Left lobe of liver (tissue), 2 donors: ENCODE measurements around the gene CCL14. TPM values are rescaled to one million over a fixed set of nuclear protein-coding genes. Genes with fewer than 3 reads are reported as not detected.
A peak's percentile ranks its signal among the peaks of the same experiment; 100 is the strongest.
"Not testable (repeated sequence)": the region's sequence is repeated elsewhere in the genome, so short reads cannot be mapped to it uniquely, and the experiment has no call there.

Experiments used
- ATAC-seq: fragments of 200-7000 bp; cut with Tn5 transposase; one replicate; pipeline ENCODE4 v1.9.1; 2020; ENCODE audit warnings: mild to moderate bottlenecking, moderate library complexity
- DNase-seq: peaks from one replicate; pipeline ENCODE4 v3.0.0-alpha.2; 2020; ENCODE audit warnings: low spot score
- total RNA-seq: library from RNA; stranded (reverse); gene quantifications from one replicate; pipeline ENCODE4 v1.2.1, GENCODE V29; 2021
- donor health status: DM: no; HTN: no; CAD: no; lungs with moderate emphysema.
- donor health status: DM: no; HTN: yes; CAD: no.

Gene CCL14
- total RNA-seq, 1 donor from 2014 or later = 16.9 TPM

DNA sequence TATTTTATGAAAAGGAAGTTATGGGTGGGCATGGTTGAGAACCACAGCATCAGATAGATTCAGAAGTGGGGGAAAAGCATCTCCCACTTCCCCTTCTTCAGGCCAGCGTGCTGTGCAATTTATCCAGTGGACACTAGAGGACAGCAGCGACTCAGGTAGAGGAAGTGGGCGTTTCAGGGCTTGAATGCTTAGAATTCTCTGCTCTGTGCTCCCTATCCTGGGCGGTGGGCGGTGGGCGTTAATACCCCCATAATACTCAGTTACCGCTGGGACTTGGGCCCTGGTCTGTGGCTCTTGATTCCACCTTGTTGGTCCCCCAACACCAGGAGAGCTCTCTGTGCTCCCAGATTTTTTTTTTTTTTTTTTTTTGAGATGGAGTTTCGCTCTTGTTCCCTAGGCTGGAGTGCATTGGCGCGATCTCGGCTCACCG, 39.4 kb downstream of the CCL14 start:
- ATAC-seq = peak; percentile 97
- DNase-seq = peak; percentile 62

DNA sequence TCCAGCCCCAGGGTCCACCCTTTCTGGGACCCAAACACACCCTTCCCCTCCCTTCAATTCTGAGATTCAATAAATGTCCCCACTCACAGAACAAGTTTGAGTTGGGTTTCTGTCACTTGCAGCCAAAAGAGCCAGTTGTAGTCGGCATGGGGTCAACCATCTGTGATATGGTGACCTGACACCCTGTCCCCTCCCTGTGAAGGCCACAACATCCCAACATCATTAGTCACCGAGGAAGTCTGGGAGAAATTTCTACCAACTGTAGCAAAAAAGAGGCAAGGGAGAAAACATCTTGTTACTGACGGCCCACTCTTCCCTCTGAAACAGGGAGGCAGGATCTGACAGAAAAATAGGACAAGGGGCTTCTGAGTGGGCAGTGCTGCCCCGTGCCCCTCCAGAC, 42.4 kb downstream of the CCL14 start:
- no peak for DNase-seq
- no peak for ATAC-seq

DNA sequence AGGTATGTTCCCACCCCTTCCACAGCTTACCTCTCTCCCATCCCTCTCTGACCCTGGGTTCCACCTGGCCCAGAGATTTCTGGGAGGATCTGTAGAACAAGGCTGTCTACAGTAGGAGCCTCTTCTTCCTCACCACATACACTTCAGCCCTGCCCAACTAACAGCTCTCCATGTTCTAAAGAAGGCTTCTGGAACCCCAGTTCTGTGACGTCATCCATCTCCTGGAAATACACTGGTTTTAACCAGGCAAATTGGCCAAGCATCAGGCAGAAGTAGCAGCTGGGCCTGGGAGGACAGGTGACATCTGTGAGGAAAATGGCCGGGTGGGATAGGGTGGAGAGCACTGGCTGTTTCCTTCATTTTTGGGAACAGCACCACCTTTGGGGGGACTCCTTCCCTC, 43.0 kb downstream of the CCL14 start, which contains the start of gene LYZL6:
Gene LYZL6, minus strand, starts transcription at position 177 of the 400 bp plus-strand sequence. CDS start 4,357 bp downstream, outside the sequence.
- no peak for ATAC-seq
- DNase-seq = no peak

DNA sequence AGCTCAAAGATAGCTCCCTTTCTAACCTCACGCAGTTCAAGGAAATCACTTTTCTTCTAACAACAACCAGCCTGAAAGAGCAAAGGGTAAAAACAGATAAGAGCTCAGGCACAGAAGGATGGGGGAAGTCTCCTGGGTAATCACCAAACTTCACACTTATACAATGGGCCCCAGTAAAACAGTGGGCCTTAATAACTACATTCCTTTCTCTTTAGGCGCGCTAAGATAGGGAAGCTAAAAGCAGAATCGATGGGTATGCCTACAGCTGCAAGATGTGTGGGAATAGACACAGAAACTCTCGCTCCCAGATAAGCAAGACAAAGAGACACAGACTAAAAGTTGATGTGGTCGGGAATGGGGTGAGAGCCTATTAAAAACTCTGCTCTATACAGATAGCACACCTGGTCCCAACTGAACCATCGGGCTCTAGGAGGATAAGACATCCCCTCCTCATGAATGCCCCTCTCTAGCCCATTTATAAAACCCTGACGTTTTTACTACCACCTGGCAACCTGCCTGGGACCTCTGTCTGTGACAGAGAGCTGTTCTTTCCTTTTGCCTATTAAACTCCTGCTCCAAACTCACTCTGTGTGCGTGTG, 43.8 kb downstream of the CCL14 start:
- DNase-seq = no peak
- no peak for ATAC-seq

DNA sequence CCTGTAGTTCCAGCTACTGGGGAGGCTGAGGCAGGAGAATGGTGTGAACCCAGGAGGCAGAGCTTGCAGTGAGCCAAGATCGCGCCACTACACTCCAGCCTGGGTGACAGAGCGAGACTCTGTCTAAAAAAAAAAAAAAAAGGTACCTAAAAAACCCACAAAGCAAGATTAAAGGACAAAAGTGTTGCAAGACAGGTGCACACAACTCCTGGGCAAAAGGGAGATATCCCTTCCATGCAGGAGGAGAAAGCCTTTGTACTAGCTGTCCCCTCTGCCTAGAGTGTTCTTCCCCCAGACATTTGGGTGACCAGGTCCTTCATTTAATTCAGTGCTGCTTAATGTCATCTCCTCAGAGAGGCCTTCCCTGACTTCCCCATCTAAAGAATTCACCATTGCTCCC, 48.0 kb downstream of the CCL14 start:
- ATAC-seq, DNase-seq: not testable (repeated sequence)

DNA sequence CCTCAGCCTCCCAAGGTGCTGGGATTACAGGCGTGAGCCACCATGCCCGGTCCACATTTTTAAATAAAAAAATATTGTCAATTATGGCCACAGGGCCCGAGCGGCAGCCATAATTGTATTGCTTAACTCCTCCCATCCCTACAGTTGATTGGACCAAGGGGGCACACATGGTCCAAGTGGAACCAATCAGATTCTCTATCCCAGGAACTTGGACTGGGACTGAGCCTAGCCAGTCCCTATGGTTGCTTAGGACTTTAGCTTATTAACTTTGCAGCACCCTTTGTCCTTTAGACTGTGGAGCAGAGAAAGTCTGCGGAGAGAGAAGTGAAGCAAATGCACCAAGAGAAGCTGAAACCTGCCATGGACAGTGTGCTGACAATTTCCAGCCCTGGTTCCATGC, 50.5 kb downstream of the CCL14 start:
- ATAC-seq = peak; percentile 65
- no peak for DNase-seq

DNA sequence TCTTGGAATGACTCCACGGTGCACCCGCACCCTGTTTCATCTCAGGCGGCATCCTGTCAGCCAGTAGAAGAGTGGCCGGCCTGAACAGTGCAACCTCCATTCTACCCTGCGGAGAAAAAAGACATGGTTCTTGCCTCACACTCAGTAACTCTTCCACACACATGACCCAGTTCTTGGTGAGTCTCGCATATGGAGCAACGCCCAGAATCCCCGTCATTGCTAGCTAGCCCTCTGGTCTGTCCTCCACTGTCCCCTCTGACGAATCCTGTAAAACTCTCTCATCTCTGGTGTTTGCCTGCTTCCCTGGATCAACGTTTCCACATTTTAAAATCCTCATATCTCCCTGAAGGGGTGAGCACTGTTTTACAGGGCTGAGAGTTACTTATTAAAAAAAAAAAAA, 51.8 kb downstream of the CCL14 start:
- ATAC-seq (no peak), DNase-seq (no peak)

Other genes with a start within 250 kb of the CCL14 start
- gene GAS2L2, start 233.5 kb downstream of the CCL14 start, total RNA-seq = not detected
- gene C17orf50, start 225.8 kb downstream of the CCL14 start, total RNA-seq = not detected
- gene MMP28, start 191.1 kb downstream of the CCL14 start, total RNA-seq = 0.45 TPM
- gene TAF15, start 177.2 kb downstream of the CCL14 start, total RNA-seq = 63.1 TPM
- not detected for gene HEATR9, start 117.8 kb downstream of the CCL14 start, total RNA-seq
- 0.48 TPM for gene CCL5, start 106.4 kb downstream of the CCL14 start, total RNA-seq
- gene RDM1, start 56.0 kb downstream of the CCL14 start, total RNA-seq = not detected
- not detected for gene LYZL6, start 43.0 kb downstream of the CCL14 start, total RNA-seq
- gene CCL16, start 5.2 kb downstream of the CCL14 start, total RNA-seq = 31.1 TPM
- 13.8 TPM for gene CCL15, start 14.8 kb upstream of the CCL14 start, total RNA-seq
- gene CCL23, start 31.2 kb upstream of the CCL14 start, total RNA-seq = 1.4 TPM
- 0.33 TPM for gene CCL18, start 77.5 kb upstream of the CCL14 start, total RNA-seq
- 2.0 TPM for gene CCL3, start 103.4 kb upstream of the CCL14 start, total RNA-seq
- 1.2 TPM for gene CCL4, start 117.1 kb upstream of the CCL14 start, total RNA-seq
- 5.7 TPM for gene TBC1D3B, start 189.9 kb upstream of the CCL14 start, total RNA-seq
- 0.38 TPM for gene CCL3L1, start 210.0 kb upstream of the CCL14 start, total RNA-seq
- not detected for gene CCL4L2, start 224.3 kb upstream of the CCL14 start, total RNA-seq